ENCODE results near the gene MMP24OS.

Gene MMP24OS

GRCh38 chr20:35291654-35292503 is 14.0 kb upstream of the MMP24OS start, which contains the start of gene FAM83C:
TSS of gene FAM83C (minus strand) at chr20:35292425. CDS start at chr20:35292304, 121 bp downstream.
- Histone ChIP-seq H3K9ac (ENCODE audit: low read length) (no peak within 1 kb of the TSS), H2AFZ (ENCODE audit: low read depth, low read length) (no peak within 1 kb of the TSS), H4K20me1 (ENCODE audit: insufficient read depth, low read length) (no peaks in the 10 kb centered on the region), H3K4me2 (ENCODE audit: low read length) (no peak within 1 kb of the TSS), H3K4me3 (ENCODE audit: low read length) (no peak within 1 kb of the TSS), H3K27me3 (ENCODE audit: low read depth, low read length) (no peaks in the 10 kb centered on the region), H3K9me3 (ENCODE audit: insufficient read depth, low read length) (no peaks in the 10 kb centered on the region), H3K36me3 (replicated peaks; ENCODE audit: low read depth, low read length) (no peaks in the 10 kb centered on the region), H3K79me2 (ENCODE audit: low read length) (no peaks in the 10 kb centered on the region), H3K27ac (ENCODE audit: low read length) (no peak within 1 kb of the TSS), H3K4me1 (ENCODE audit: low read length) (no peaks in the 10 kb centered on the region)
- TF ChIP-seq EZH2phosphoT487 (IDR thresholded peaks at IDR 0.05; ENCODE audit: low read depth) (no peak), CTCF (IDR thresholded peaks at IDR 0.05; ENCODE audit: low read depth, low read length) (no peak)

- H3K27me3 ChIP-seq (ENCODE audit: low read depth, low read length), result no peaks in the 10 kb centered on the region
- no peaks in the 10 kb centered on the region for H3K36me3 ChIP-seq (replicated peaks; ENCODE audit: low read depth, low read length)
- H3K4me1 ChIP-seq (ENCODE audit: low read length), result peaks cover under 1% of the 10 kb centered on the region; the same call in 1 of the 2 replicates
- H3K4me3 ChIP-seq (ENCODE audit: low read length), result no peak overlapping the region
- H3K9me3 ChIP-seq (ENCODE audit: insufficient read depth, low read length), result no peaks in the 10 kb centered on the region
- no peak overlapping the region for H3K27ac ChIP-seq (ENCODE audit: low read length)
- TF ChIP-seq EZH2phosphoT487 (IDR thresholded peaks at IDR 0.05; ENCODE audit: low read depth) (no peak), CTCF (IDR thresholded peaks at IDR 0.05; ENCODE audit: low read depth, low read length) (no peak)
- H2AFZ ChIP-seq (ENCODE audit: low read depth, low read length), result no peak overlapping the region
- no peak overlapping the region for H3K9ac ChIP-seq (ENCODE audit: low read length)
- no peak overlapping the region for H3K4me2 ChIP-seq (ENCODE audit: low read length)
- H4K20me1 ChIP-seq (ENCODE audit: insufficient read depth, low read length), result no peaks in the 10 kb centered on the region
- no peaks in the 10 kb centered on the region for H3K79me2 ChIP-seq (ENCODE audit: low read length)
Observed at GRCh38 chr20:35290887-35291417, 13.0 kb upstream of the MMP24OS start.

DNA sequence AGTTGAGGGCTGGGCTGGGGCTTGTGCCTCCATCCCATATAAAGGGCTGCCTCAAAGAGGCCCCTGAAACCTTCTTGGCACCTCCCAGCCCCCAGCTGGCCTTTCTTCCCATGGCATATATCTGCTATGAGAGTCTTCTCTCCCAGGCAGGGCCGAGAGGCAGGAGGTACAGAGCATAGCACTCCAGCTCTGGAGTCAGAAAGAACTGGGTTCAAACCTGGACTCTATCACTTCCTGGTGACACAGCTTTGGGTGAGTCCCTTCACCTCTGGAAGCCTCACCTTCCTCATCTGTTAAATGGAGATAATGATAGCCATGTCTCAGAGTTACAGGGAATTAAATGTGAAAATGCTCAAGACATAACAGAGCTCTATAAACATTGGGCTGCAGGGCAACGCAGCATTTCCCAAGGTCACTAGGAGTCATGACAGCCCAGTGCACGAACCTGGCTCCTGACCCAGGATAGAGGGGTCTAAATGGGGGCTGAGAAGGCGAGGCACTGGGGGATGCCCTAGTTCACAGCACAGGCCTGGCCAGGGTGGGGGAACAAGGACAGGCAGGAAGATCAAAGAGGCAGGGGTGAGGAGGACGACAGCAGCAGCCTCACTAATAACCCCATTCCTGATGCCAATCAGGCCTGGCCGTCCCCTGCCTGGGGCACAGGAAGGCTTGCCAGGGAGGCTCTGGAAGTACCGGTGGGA is 12.4 kb upstream of the MMP24OS start:
- TF ChIP-seq CTCF (IDR thresholded peaks at IDR 0.05; ENCODE audit: low read depth, low read length) (no peak), EZH2phosphoT487 (IDR thresholded peaks at IDR 0.05; ENCODE audit: low read depth) (no peak)

More for the DNA sequence above, 12.4 kb upstream of the MMP24OS start:
- no peaks in the 10 kb centered on the region for H3K36me3 ChIP-seq (replicated peaks; ENCODE audit: low read depth, low read length)
- no peak overlapping the region for H3K4me2 ChIP-seq (ENCODE audit: low read length)
- no peaks in the 10 kb centered on the region for H3K27me3 ChIP-seq (ENCODE audit: low read depth, low read length)
- H3K9ac ChIP-seq (ENCODE audit: low read length), result no peak overlapping the region
- no peak overlapping the region for H2AFZ ChIP-seq (ENCODE audit: low read depth, low read length)
- no peaks in the 10 kb centered on the region for H4K20me1 ChIP-seq (ENCODE audit: insufficient read depth, low read length)
- H3K4me3 ChIP-seq (ENCODE audit: low read length), result no peak overlapping the region
- no peaks in the 10 kb centered on the region for H3K9me3 ChIP-seq (ENCODE audit: insufficient read depth, low read length)
- no peak overlapping the region for H3K27ac ChIP-seq (ENCODE audit: low read length)
- peaks cover 6% of the 10 kb centered on the region for H3K4me1 ChIP-seq (ENCODE audit: low read length)
- no peaks in the 10 kb centered on the region for H3K79me2 ChIP-seq (ENCODE audit: low read length)

Measured in OCI-LY3 (cell line).